Upper lobe of left lung (tissue), 6 donors: ENCODE results near the gene DUSP15. TPM values are rescaled to one million over a fixed set of nuclear protein-coding genes. Genes with fewer than 3 reads are reported as not detected.

ENCODE experiments used
- ATAC-seq, 2 donors: fragments of 200-7000 bp; cut with Tn5 transposase; one replicate each; pipeline ENCODE4 v1.9.1; 2022; ENCODE audit warnings: mild to moderate bottlenecking in 2 of 2, moderate library complexity in 2 of 2; ENCODE audit not compliant: low FRiP score in 2 of 2
- DNase-seq, 2 donors: peaks; one replicate each; pipeline ENCODE4 v3.0.0-alpha.2; 2019 to 2020
- H3K27ac ChIP-seq, 4 donors: fragments of 200-600 bp; sonication (generic); one replicate each; pipeline ENCODE4 v1.5.1; 2016 to 2019
- H3K27me3 ChIP-seq, 4 donors: fragments of 200-600 bp; sonication (generic); one replicate each; pipeline ENCODE4 v1.5.1; 2017 to 2019
- H3K36me3 ChIP-seq, 4 donors: fragments of 200-600 bp; sonication (generic); one replicate each; pipeline ENCODE4 v1.5.1; 2016 to 2019
- H3K4me1 ChIP-seq, 4 donors: fragments of 200-600 bp; sonication (generic); one replicate each; pipeline ENCODE4 v1.5.1; 2018 to 2019
- H3K4me3 ChIP-seq, 4 donors: fragments of 200-600 bp; sonication (generic); one replicate each; pipeline ENCODE4 v1.5.1; 2017 to 2019; ENCODE audit warnings: mild to moderate bottlenecking in 2 of 4, moderate library complexity in 1 of 4
- H3K9me3 ChIP-seq, 4 donors: fragments of 200-600 bp; sonication (generic); one replicate each; pipeline ENCODE4 v1.5.1; 2018 to 2019
- CTCF ChIP-seq, 6 experiments: fragments of 450-650 bp in 4 of 6; fragments of 200-600 bp in 2 of 6; sonication (generic) in 2 of 6; IDR thresholded peaks; one replicate each; pipeline ENCODE4 v1.5.1; 2016 to 2019; ENCODE audit warnings: antibody characterized with exemption in 6 of 6
- EP300 ChIP-seq, 4 donors: sonication (generic); formaldehyde crosslinking; IDR thresholded peaks; one replicate each; pipeline ENCODE4 v1.5.1; 2017; ENCODE audit warnings: antibody characterized with exemption in 4 of 4, control low read depth in 2 of 4
- POLR2A ChIP-seq, 4 donors: fragments of 450-650 bp; IDR thresholded peaks; one replicate each; pipeline ENCODE4 v1.5.1; 2016 to 2017; ENCODE audit warnings: antibody characterized with exemption in 4 of 4, mild to moderate bottlenecking in 2 of 4
- POLR2AphosphoS5 ChIP-seq, 2 donors: sonication (generic); formaldehyde crosslinking; IDR thresholded peaks; one replicate each; pipeline ENCODE4 v1.5.1; 2017; ENCODE audit warnings: antibody characterized with exemption in 2 of 2
- WGBS, 2 donors: methylation state at CpG; one replicate each; pipeline ENCODE4 v1.1.5; 2017 to 2018; 5-methylcytosine and 5-hydroxymethylcytosine counted together
- total RNA-seq, 6 donors: library from RNA; depleted of rRNA in 4 of 6; stranded (reverse); fragments of >200 nt in 4 of 6; gene quantifications; one replicate each; pipeline versions ENCODE4 v1.1.0 to v1.2.1, GENCODE V29; 2016 to 2021
- donor health status: DM: no; HTN: no; CAD: no; lungs with moderate emphysema.
- donor health status: DM: no; HTN: yes; CAD: no; lungs with severe emphysema.

Gene DUSP15
- total RNA-seq, 6 donors from 2014 or later, result 0.69 to 1.7 (median 1.1) TPM; not detected in 1

GRCh38 chr20:31837896-31838397, 32.4 kb downstream of the DUSP15 start:
- Histone ChIP-seq H3K36me3 (no peaks in the 10 kb centered on the region), H3K9me3 (no peaks in the 10 kb centered on the region), H3K27me3 (no peaks in the 10 kb centered on the region), H3K4me3 (no peak overlapping the region), H3K4me1 (peaks cover 12 to 29% (median 18%) of the 10 kb centered on the region in 4 donors), H3K27ac (peak overlapping the region in 1 of 4 donors; percentile 8)
- no peak for ATAC-seq
- DNase-seq, result no peak
- no peak for TF ChIP-seq CTCF (IDR thresholded peaks at IDR 0.05)
- TF ChIP-seq EP300 (IDR thresholded peaks at IDR 0.05), result no peak
- no peak for TF ChIP-seq POLR2A (IDR thresholded peaks at IDR 0.05)
- no peak for TF ChIP-seq POLR2AphosphoS5 (IDR thresholded peaks at IDR 0.05)
- WGBS, 2 donors, result 30 to 46% methylated on average over 3 of the region's 3 CpGs

GRCh38 chr20:31836853-31837608, 33.3 kb downstream of the DUSP15 start:
- Histone ChIP-seq H3K4me1 (peaks cover 12 to 29% (median 14%) of the 10 kb centered on the region in 4 donors), H3K9me3 (no peaks in the 10 kb centered on the region), H3K27ac (peak overlapping the region in 1 of 4 donors; percentile 13), H3K27me3 (no peaks in the 10 kb centered on the region), H3K4me3 (no peak overlapping the region), H3K36me3 (no peaks in the 10 kb centered on the region)
- DNase-seq (no peak), ATAC-seq (no peak)
- no peak for TF ChIP-seq CTCF (IDR thresholded peaks at IDR 0.05)
- TF ChIP-seq POLR2AphosphoS5 (IDR thresholded peaks at IDR 0.05), result no peak
- TF ChIP-seq POLR2A (IDR thresholded peaks at IDR 0.05), result no peak
- no peak for TF ChIP-seq EP300 (IDR thresholded peaks at IDR 0.05)
- WGBS, 2 donors, result 82 to 91% methylated on average over 4 of the region's 5 CpGs

GRCh38 chr20:31835977-31836852, 34.1 kb downstream of the DUSP15 start:
- Histone ChIP-seq H3K4me1 (peaks cover 12 to 29% (median 14%) of the 10 kb centered on the region in 4 donors), H3K27me3 (no peaks in the 10 kb centered on the region), H3K9me3 (no peaks in the 10 kb centered on the region), H3K36me3 (no peaks in the 10 kb centered on the region), H3K4me3 (no peak overlapping the region), H3K27ac (peak overlapping the region in 1 of 4 donors; percentile 12)
- DNase-seq (peak; percentile 88), ATAC-seq (peak; percentile 80 to 82)
- TF ChIP-seq POLR2AphosphoS5 (IDR thresholded peaks at IDR 0.05), result peak; percentile 27 to 58
- no peak for TF ChIP-seq POLR2A (IDR thresholded peaks at IDR 0.05)
- 46 to 54% methylated on average over 5 to 12 of the region's 14 CpGs for WGBS, 2 donors

- H3K9me3 ChIP-seq, result no peaks in the 10 kb centered on the region
- DNase-seq, result peak in 1 of 2 donors; percentile 67
- peak overlapping the region in 1 of 4 donors; percentile 12 for H3K27ac ChIP-seq
- H3K27me3 ChIP-seq, result no peaks in the 10 kb centered on the region
- WGBS, 2 donors, result 82% methylated on average over 9 of the region's 9 CpGs; no CpG with 5 or more reads in 1 of the 2 donors
- TF ChIP-seq POLR2A (IDR thresholded peaks at IDR 0.05) (no peak), CTCF (IDR thresholded peaks at IDR 0.05) (no peak), POLR2AphosphoS5 (IDR thresholded peaks at IDR 0.05) (no peak), EP300 (IDR thresholded peaks at IDR 0.05) (no peak)
- H3K4me3 ChIP-seq, result no peak overlapping the region
- H3K4me1 ChIP-seq, result peaks cover 12 to 29% (median 14%) of the 10 kb centered on the region in 4 donors
- no peak for ATAC-seq
- H3K36me3 ChIP-seq, result no peaks in the 10 kb centered on the region
Observed at GRCh38 chr20:31835554-31835953, 34.8 kb downstream of the DUSP15 start.
